Breast epithelium (tissue), 3 donors: ENCODE results near the gene WNT1.

ENCODE experiments used
- POLR2AphosphoS5 ChIP-seq, 3 donors: sonication (generic); formaldehyde crosslinking; IDR thresholded peaks; one replicate each; pipeline ENCODE4 v1.6.1; 2017; ENCODE audit warnings: antibody characterized with exemption in 3 of 3
- TF ChIP-seq, protein P1 (sequence below), 3 donors: fragments of 450-650 bp; IDR thresholded peaks; one replicate each; pipeline ENCODE4 v1.5.1; 2016 to 2017; ENCODE audit warnings: antibody characterized with exemption in 3 of 3, mild to moderate bottlenecking in 3 of 3, moderate library complexity in 3 of 3

DNA sequence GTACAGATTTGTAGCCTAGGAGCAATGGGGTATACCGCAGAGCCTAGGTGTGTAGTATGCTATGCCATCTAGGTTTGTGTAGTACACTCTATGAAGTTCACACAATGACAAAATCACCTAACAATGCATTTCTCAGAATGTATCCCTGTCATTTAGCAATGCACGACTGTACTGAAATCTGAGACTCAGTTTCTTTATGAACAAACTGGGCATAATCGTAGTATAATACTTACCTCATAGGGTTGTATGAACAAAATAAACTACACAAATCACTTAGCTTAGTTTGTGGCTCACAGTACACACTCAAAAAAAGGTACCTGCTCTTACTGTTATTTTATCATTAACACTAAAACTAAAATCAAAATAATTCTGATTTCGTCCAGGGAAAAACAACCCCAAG, 47.3 kb downstream of the WNT1 start:
- TF ChIP-seq, protein P1, sequence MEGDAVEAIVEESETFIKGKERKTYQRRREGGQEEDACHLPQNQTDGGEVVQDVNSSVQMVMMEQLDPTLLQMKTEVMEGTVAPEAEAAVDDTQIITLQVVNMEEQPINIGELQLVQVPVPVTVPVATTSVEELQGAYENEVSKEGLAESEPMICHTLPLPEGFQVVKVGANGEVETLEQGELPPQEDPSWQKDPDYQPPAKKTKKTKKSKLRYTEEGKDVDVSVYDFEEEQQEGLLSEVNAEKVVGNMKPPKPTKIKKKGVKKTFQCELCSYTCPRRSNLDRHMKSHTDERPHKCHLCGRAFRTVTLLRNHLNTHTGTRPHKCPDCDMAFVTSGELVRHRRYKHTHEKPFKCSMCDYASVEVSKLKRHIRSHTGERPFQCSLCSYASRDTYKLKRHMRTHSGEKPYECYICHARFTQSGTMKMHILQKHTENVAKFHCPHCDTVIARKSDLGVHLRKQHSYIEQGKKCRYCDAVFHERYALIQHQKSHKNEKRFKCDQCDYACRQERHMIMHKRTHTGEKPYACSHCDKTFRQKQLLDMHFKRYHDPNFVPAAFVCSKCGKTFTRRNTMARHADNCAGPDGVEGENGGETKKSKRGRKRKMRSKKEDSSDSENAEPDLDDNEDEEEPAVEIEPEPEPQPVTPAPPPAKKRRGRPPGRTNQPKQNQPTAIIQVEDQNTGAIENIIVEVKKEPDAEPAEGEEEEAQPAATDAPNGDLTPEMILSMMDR (IDR thresholded peaks at IDR 0.05), result no peak
- no peak for TF ChIP-seq POLR2AphosphoS5 (IDR thresholded peaks at IDR 0.05)
